Measurements from ENCODE around the gene EPHB1. TPM values are rescaled to one million over a fixed set of nuclear protein-coding genes. Genes with fewer than 3 reads are reported as not detected.

The EPHB1 gene
- polyA plus RNA-seq, 3 donors = 0.06 to 0.55 TPM; not detected in 1

DNA sequence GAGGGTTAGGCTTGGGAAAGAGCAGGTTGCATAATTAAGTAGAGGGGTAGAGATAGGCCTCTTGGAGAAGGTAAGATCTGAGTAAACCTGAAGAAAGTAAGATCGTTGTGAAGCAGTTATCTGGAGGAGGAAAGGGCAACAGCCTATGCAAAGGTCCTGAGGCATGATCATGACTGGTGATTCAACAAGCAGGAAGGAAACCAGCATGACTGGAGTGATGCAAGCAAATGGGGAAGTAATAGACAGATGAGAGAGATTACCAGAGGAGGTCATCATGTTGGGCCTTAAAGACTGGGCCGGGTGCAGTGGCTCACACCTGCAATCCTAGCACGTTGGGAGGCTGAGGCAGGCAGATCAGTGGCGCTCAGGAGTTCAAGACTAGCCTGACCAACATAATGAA is 360.2 kb downstream of the EPHB1 start:
- no peaks in the 10 kb centered on the region for H3K27me3 ChIP-seq (ENCODE audit: control insufficient read depth in 2 of 2, insufficient read depth in 2 of 2, low read length in 2 of 2)
- H3K27ac Mint-ChIP-seq = no peak overlapping the region
- no peak overlapping the region for H2AFZ ChIP-seq (ENCODE audit: insufficient read depth, low read depth, low read length, poor library complexity, severe bottlenecking)
- no peaks in the 10 kb centered on the region for H3K36me3 Mint-ChIP-seq
- intact Hi-C loops (cut with micrococcal nuclease) = no loop called here
- no peaks in the 10 kb centered on the region for H3K4me1 ChIP-seq (ENCODE audit: control insufficient read depth in 1 of 2, insufficient read depth in 2 of 2, low read length in 2 of 2)
- peaks cover 2% of the 10 kb centered on the region for H3K4me1 Mint-ChIP-seq
- H3K79me2 ChIP-seq (ENCODE audit: insufficient read depth, low read length) = no peaks in the 10 kb centered on the region
- H3K4me2 ChIP-seq (replicated peaks; ENCODE audit: extremely low read depth, low read length, poor library complexity, severe bottlenecking) = no peak overlapping the region
- H3K9me3 Mint-ChIP-seq = peaks cover 2 to 14% (median 7%) of the 10 kb centered on the region in 7 donors
- no peaks in the 10 kb centered on the region for H4K20me1 ChIP-seq (ENCODE audit: insufficient read depth, low read length)
- peaks cover 0 to 6% (median 4%) of the 10 kb centered on the region in 3 donors for H3K27me3 Mint-ChIP-seq (ENCODE audit: low read depth in 3 of 3)
- no peak overlapping the region for H3K4me3 Mint-ChIP-seq
- no peak overlapping the region for H3K4me3 ChIP-seq (replicated peaks in 1 of 3; ENCODE audit: low read depth in 2 of 3, low read length in 3 of 3)
- DNase-seq = peak in 2 of 3 donors; percentile 1 to 24
- WGBS (ENCODE audit: insufficient coverage) = 88% methylated on average over 2 of the region's 4 CpGs
- no peak overlapping the region for H3K9ac ChIP-seq (ENCODE audit: insufficient read depth, low read length, poor library complexity, severe bottlenecking)
- TF ChIP-seq, protein P1, sequence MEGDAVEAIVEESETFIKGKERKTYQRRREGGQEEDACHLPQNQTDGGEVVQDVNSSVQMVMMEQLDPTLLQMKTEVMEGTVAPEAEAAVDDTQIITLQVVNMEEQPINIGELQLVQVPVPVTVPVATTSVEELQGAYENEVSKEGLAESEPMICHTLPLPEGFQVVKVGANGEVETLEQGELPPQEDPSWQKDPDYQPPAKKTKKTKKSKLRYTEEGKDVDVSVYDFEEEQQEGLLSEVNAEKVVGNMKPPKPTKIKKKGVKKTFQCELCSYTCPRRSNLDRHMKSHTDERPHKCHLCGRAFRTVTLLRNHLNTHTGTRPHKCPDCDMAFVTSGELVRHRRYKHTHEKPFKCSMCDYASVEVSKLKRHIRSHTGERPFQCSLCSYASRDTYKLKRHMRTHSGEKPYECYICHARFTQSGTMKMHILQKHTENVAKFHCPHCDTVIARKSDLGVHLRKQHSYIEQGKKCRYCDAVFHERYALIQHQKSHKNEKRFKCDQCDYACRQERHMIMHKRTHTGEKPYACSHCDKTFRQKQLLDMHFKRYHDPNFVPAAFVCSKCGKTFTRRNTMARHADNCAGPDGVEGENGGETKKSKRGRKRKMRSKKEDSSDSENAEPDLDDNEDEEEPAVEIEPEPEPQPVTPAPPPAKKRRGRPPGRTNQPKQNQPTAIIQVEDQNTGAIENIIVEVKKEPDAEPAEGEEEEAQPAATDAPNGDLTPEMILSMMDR (IDR thresholded peaks at IDR 0.05) = no peak
- H3K9me3 ChIP-seq (replicated peaks in 1 of 2; ENCODE audit: control insufficient read depth in 1 of 2, insufficient read depth in 1 of 2, low read length in 2 of 2) = peaks cover 0 to 7% of the 10 kb centered on the region in 2 donors
- H3K36me3 ChIP-seq (replicated peaks in 1 of 2; ENCODE audit: control insufficient read depth in 1 of 2, insufficient read depth in 2 of 2, low read length in 2 of 2) = no peaks in the 10 kb centered on the region
- no peak overlapping the region for H3K27ac ChIP-seq (ENCODE audit: low read depth in 1 of 2, low read length in 2 of 2)

GRCh38 chr3:135155791-135156190 is 360.7 kb downstream of the EPHB1 start:
- Histone ChIP-seq H3K27me3 (ENCODE audit: control insufficient read depth in 2 of 2, insufficient read depth in 2 of 2, low read length in 2 of 2) (no peaks in the 10 kb centered on the region), H3K9ac (ENCODE audit: insufficient read depth, low read length, poor library complexity, severe bottlenecking) (no peak overlapping the region), H3K4me2 (replicated peaks; ENCODE audit: extremely low read depth, low read length, poor library complexity, severe bottlenecking) (no peak overlapping the region), H2AFZ (ENCODE audit: insufficient read depth, low read depth, low read length, poor library complexity, severe bottlenecking) (no peak overlapping the region), H4K20me1 (ENCODE audit: insufficient read depth, low read length) (no peaks in the 10 kb centered on the region), H3K4me1 (ENCODE audit: control insufficient read depth in 1 of 2, insufficient read depth in 2 of 2, low read length in 2 of 2) (no peaks in the 10 kb centered on the region), H3K4me3 (replicated peaks in 1 of 3; ENCODE audit: low read depth in 2 of 3, low read length in 3 of 3) (no peak overlapping the region), H3K79me2 (ENCODE audit: insufficient read depth, low read length) (no peaks in the 10 kb centered on the region), H3K27ac (ENCODE audit: low read depth in 1 of 2, low read length in 2 of 2) (no peak overlapping the region), H3K36me3 (replicated peaks in 1 of 2; ENCODE audit: control insufficient read depth in 1 of 2, insufficient read depth in 2 of 2, low read length in 2 of 2) (no peaks in the 10 kb centered on the region), H3K9me3 (replicated peaks in 1 of 2; ENCODE audit: control insufficient read depth in 1 of 2, insufficient read depth in 1 of 2, low read length in 2 of 2) (peaks cover 0 to 7% of the 10 kb centered on the region in 2 donors)
- peak overlapping the region in 1 of 7 donors; percentile 29 for H3K27ac Mint-ChIP-seq
- peaks cover 2% of the 10 kb centered on the region for H3K4me1 Mint-ChIP-seq
- intact Hi-C loops (cut with micrococcal nuclease) = no loop called here
- WGBS (ENCODE audit: insufficient coverage) = 98% methylated on average over 5 of the region's 5 CpGs
- DNase-seq = no peak
- no peaks in the 10 kb centered on the region for H3K36me3 Mint-ChIP-seq
- H3K27me3 Mint-ChIP-seq (ENCODE audit: low read depth in 3 of 3) = peaks cover 0 to 10% (median 4%) of the 10 kb centered on the region in 3 donors
- TF ChIP-seq, protein P1 (IDR thresholded peaks at IDR 0.05) = no peak
- H3K9me3 Mint-ChIP-seq = peaks cover 2 to 14% (median 7%) of the 10 kb centered on the region in 7 donors
- H3K4me3 Mint-ChIP-seq = no peak overlapping the region
